Duodenal mucosa (tissue), 2 donors: ENCODE measurements around the gene SLC6A2.

Experiments used
- H3K27ac ChIP-seq: one replicate; pipeline ENCODE4 v1.7.0; 2013; ENCODE audit warnings: low read depth, low read length
- H3K27me3 ChIP-seq, 2 donors: one replicate each; pipeline ENCODE4 v1.7.0; 2013; ENCODE audit warnings: low read length in 2 of 2, control low read depth in 1 of 2; ENCODE audit not compliant: insufficient read depth in 2 of 2, control insufficient read depth in 1 of 2
- H3K36me3 ChIP-seq, 2 donors: one replicate each; pipeline ENCODE4 v1.7.0; 2013; ENCODE audit warnings: low read length in 2 of 2, control low read depth in 1 of 2; ENCODE audit not compliant: insufficient read depth in 2 of 2, control insufficient read depth in 1 of 2
- H3K4me1 ChIP-seq, 2 donors: one replicate each; pipeline ENCODE4 v1.7.0; 2013; ENCODE audit warnings: low read length in 2 of 2, control low read depth in 1 of 2; ENCODE audit not compliant: insufficient read depth in 2 of 2, control insufficient read depth in 1 of 2
- H3K4me3 ChIP-seq, 2 donors: one replicate each; pipeline ENCODE4 v1.7.0; 2013; ENCODE audit warnings: low read length in 2 of 2, low read depth in 1 of 2
- H3K9ac ChIP-seq, 2 donors: one replicate each; pipeline ENCODE4 v1.7.0; 2013; ENCODE audit warnings: low read length in 2 of 2, low read depth in 1 of 2
- H3K9me3 ChIP-seq, 2 donors: one replicate each; pipeline ENCODE4 v1.7.0; 2013; ENCODE audit warnings: low read length in 2 of 2, control low read depth in 1 of 2; ENCODE audit not compliant: control insufficient read depth in 1 of 2

Gene SLC6A2

GRCh38 chr16:55628306-55628968 lies 27.4 kb upstream of the SLC6A2 start:
- Histone ChIP-seq H3K27ac (no peak overlapping the region), H3K9me3 (no peaks in the 10 kb centered on the region), H3K9ac (no peak overlapping the region), H3K4me3 (no peak overlapping the region), H3K36me3 (no peaks in the 10 kb centered on the region), H3K27me3 (no peaks in the 10 kb centered on the region), H3K4me1 (no peaks in the 10 kb centered on the region)

GRCh38 chr16:55630774-55631173 lies 25.0 kb upstream of the SLC6A2 start:
- Histone ChIP-seq H3K9ac (no peak overlapping the region), H3K4me3 (no peak overlapping the region), H3K27ac (no peak overlapping the region), H3K4me1 (no peaks in the 10 kb centered on the region), H3K9me3 (no peaks in the 10 kb centered on the region), H3K27me3 (no peaks in the 10 kb centered on the region), H3K36me3 (no peaks in the 10 kb centered on the region)

GRCh38 chr16:55632259-55632658 lies 23.5 kb upstream of the SLC6A2 start:
- H3K9me3 ChIP-seq, result no peaks in the 10 kb centered on the region
- no peaks in the 10 kb centered on the region for H3K36me3 ChIP-seq
- no peaks in the 10 kb centered on the region for H3K27me3 ChIP-seq
- no peak overlapping the region for H3K9ac ChIP-seq
- no peaks in the 10 kb centered on the region for H3K4me1 ChIP-seq
- no peak overlapping the region for H3K4me3 ChIP-seq
- no peak overlapping the region for H3K27ac ChIP-seq

GRCh38 chr16:55634193-55634592 lies 21.6 kb upstream of the SLC6A2 start:
- Histone ChIP-seq H3K4me1 (no peaks in the 10 kb centered on the region), H3K9me3 (no peaks in the 10 kb centered on the region), H3K27me3 (peaks cover 0 to 3% of the 10 kb centered on the region in 2 donors), H3K9ac (no peak overlapping the region), H3K36me3 (no peaks in the 10 kb centered on the region), H3K4me3 (no peak overlapping the region), H3K27ac (no peak overlapping the region)

- Histone ChIP-seq H3K4me3 (no peak overlapping the region), H3K9me3 (no peaks in the 10 kb centered on the region), H3K27me3 (peaks cover under 1 to 3% of the 10 kb centered on the region in 2 donors), H3K27ac (no peak overlapping the region), H3K4me1 (no peaks in the 10 kb centered on the region), H3K36me3 (no peaks in the 10 kb centered on the region), H3K9ac (no peak overlapping the region)
Observed at GRCh38 chr16:55638256-55638655, 17.5 kb upstream of the SLC6A2 start.

- H3K4me1 ChIP-seq, result no peaks in the 10 kb centered on the region
- no peaks in the 10 kb centered on the region for H3K9me3 ChIP-seq
- no peak overlapping the region for H3K27ac ChIP-seq
- H3K27me3 ChIP-seq, result peaks cover 3 to 4% of the 10 kb centered on the region in 2 donors
- no peak overlapping the region for H3K9ac ChIP-seq
- H3K36me3 ChIP-seq, result no peaks in the 10 kb centered on the region
- H3K4me3 ChIP-seq, result no peak overlapping the region
Observed at GRCh38 chr16:55640701-55641327, 15.0 kb upstream of the SLC6A2 start.

- H3K9ac ChIP-seq, result no peak overlapping the region
- H3K4me1 ChIP-seq, result no peaks in the 10 kb centered on the region
- peaks cover 3 to 4% of the 10 kb centered on the region in 2 donors for H3K27me3 ChIP-seq
- H3K27ac ChIP-seq, result no peak overlapping the region
- H3K4me3 ChIP-seq, result no peak overlapping the region
- no peaks in the 10 kb centered on the region for H3K9me3 ChIP-seq
- no peaks in the 10 kb centered on the region for H3K36me3 ChIP-seq
Observed at GRCh38 chr16:55641430-55642056, 14.2 kb upstream of the SLC6A2 start.

GRCh38 chr16:55642611-55643010 lies 13.2 kb upstream of the SLC6A2 start:
- Histone ChIP-seq H3K27ac (no peak overlapping the region), H3K36me3 (no peaks in the 10 kb centered on the region)

GRCh38 chr16:55643161-55643970 lies 12.4 kb upstream of the SLC6A2 start:
- H3K9me3 ChIP-seq, result no peaks in the 10 kb centered on the region
- H3K4me1 ChIP-seq, result no peaks in the 10 kb centered on the region
- H3K9ac ChIP-seq, result no peak overlapping the region
- no peak overlapping the region for H3K27ac ChIP-seq
- no peak overlapping the region for H3K4me3 ChIP-seq
- no peaks in the 10 kb centered on the region for H3K36me3 ChIP-seq
- peaks cover 2 to 4% of the 10 kb centered on the region in 2 donors for H3K27me3 ChIP-seq

More at GRCh38 chr16:55642611-55643010, 13.2 kb upstream of the SLC6A2 start:
- H3K9me3 ChIP-seq, result no peaks in the 10 kb centered on the region
- H3K27me3 ChIP-seq, result peaks cover 3 to 4% of the 10 kb centered on the region in 2 donors
- H3K4me1 ChIP-seq, result no peaks in the 10 kb centered on the region
- no peak overlapping the region for H3K4me3 ChIP-seq
- no peak overlapping the region for H3K9ac ChIP-seq

- Histone ChIP-seq H3K27me3 (peaks cover 0 to 8% of the 10 kb centered on the region in 2 donors), H3K4me3 (no peak overlapping the region), H3K36me3 (no peaks in the 10 kb centered on the region)
Observed at GRCh38 chr16:55645986-55646385, 9.8 kb upstream of the SLC6A2 start.

More at GRCh38 chr16:55645986-55646385, 9.8 kb upstream of the SLC6A2 start:
- H3K9me3 ChIP-seq, result no peaks in the 10 kb centered on the region
- H3K27ac ChIP-seq, result no peak overlapping the region
- no peak overlapping the region for H3K9ac ChIP-seq
- H3K4me1 ChIP-seq, result no peaks in the 10 kb centered on the region
